DND-41 (cell line): ENCODE data around the gene STPG3.

Experiments used
- EZH2 ChIP-seq: IDR thresholded peaks from 3 replicates; pipeline ENCODE4 v1.6.1; 2012; ENCODE audit warnings: borderline replicate concordance, low read depth, mild to moderate bottlenecking, moderate library complexity, low read length, inconsistent platforms; ENCODE audit not compliant: severe bottlenecking
- TF ChIP-seq, protein P1 (sequence below): IDR thresholded peaks from 2 replicates; pipeline ENCODE4 v1.5.1; 2012; ENCODE audit warnings: borderline replicate concordance, low read length, moderate library complexity, mild to moderate bottlenecking; ENCODE audit not compliant: poor library complexity, severe bottlenecking; ENCODE audit errors: extremely low read depth

DNA sequence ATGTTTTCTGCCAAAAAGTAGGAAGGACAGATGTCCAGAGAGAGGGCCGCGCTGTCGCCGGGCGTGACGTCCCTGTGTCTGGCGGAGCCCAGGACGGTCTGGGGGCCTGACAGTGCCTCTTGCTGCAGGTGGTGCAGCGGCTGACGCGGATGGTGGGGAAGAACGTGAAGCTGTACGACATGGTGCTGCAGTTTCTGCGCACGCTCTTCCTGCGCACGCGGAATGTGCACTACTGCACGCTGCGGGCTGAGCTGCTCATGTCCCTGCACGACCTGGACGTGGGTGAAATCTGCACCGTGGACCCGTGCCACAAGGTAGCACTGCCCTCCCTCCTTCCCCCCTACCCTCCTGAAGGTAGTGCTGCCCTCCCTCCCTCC, 11.8 kb downstream of the STPG3 start:
- TF ChIP-seq, protein P1, sequence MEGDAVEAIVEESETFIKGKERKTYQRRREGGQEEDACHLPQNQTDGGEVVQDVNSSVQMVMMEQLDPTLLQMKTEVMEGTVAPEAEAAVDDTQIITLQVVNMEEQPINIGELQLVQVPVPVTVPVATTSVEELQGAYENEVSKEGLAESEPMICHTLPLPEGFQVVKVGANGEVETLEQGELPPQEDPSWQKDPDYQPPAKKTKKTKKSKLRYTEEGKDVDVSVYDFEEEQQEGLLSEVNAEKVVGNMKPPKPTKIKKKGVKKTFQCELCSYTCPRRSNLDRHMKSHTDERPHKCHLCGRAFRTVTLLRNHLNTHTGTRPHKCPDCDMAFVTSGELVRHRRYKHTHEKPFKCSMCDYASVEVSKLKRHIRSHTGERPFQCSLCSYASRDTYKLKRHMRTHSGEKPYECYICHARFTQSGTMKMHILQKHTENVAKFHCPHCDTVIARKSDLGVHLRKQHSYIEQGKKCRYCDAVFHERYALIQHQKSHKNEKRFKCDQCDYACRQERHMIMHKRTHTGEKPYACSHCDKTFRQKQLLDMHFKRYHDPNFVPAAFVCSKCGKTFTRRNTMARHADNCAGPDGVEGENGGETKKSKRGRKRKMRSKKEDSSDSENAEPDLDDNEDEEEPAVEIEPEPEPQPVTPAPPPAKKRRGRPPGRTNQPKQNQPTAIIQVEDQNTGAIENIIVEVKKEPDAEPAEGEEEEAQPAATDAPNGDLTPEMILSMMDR, result no peak
- no peak for TF ChIP-seq EZH2
